Thymus (tissue), 11 donors: ENCODE measurements around the gene ST6GALNAC6. TPM values are rescaled to one million over a fixed set of nuclear protein-coding genes. Genes with fewer than 3 reads are reported as not detected.

Source experiments
- DNase-seq, 9 donors: peaks; one replicate each; pipeline ENCODE4 v3.0.0-alpha.2; 2013; ENCODE audit warnings: low spot score in 9 of 9, low read depth in 6 of 9, missing footprints in 1 of 9
- H3K27ac ChIP-seq, 2 donors: one replicate each; pipeline ENCODE4 v1.5.1; 2013; ENCODE audit warnings: control low read depth in 1 of 2, low read depth in 1 of 2, low read length in 1 of 2, mild to moderate bottlenecking in 1 of 2, moderate library complexity in 1 of 2
- H3K27me3 ChIP-seq, 2 donors: one replicate each; pipeline ENCODE4 v1.5.1; 2013; ENCODE audit warnings: low read length in 1 of 2; ENCODE audit not compliant: control insufficient read depth in 2 of 2, insufficient read depth in 1 of 2
- H3K36me3 ChIP-seq, 2 donors: one replicate each; pipeline ENCODE4 v1.5.1; 2013; ENCODE audit warnings: low read length in 1 of 2, mild to moderate bottlenecking in 1 of 2, moderate library complexity in 1 of 2; ENCODE audit not compliant: control insufficient read depth in 2 of 2, insufficient read depth in 2 of 2
- H3K4me1 ChIP-seq, 2 donors: one replicate each; pipeline ENCODE4 v1.5.1; 2013; ENCODE audit warnings: low read length in 2 of 2; ENCODE audit not compliant: control insufficient read depth in 2 of 2, insufficient read depth in 2 of 2
- H3K4me3 ChIP-seq, 2 donors: one replicate each; pipeline ENCODE4 v1.5.1; 2013; ENCODE audit warnings: low read length in 2 of 2, control low read depth in 1 of 2, mild to moderate bottlenecking in 1 of 2
- H3K9me3 ChIP-seq, 2 donors: one replicate each; pipeline ENCODE4 v1.5.1; 2013; ENCODE audit warnings: low read length in 1 of 2, mild to moderate bottlenecking in 1 of 2; ENCODE audit not compliant: control insufficient read depth in 2 of 2, insufficient read depth in 1 of 2
- WGBS: extraction: QIAGEN DNeasy Blood & Tissue Kit; methylation state at CpG from one replicate; pipeline ENCODE4 v1.1.7; 2013; 5-methylcytosine and 5-hydroxymethylcytosine counted together
- polyA plus RNA-seq: library from polyadenylated mRNA; stranded (reverse); fragments of 200-250 nt; gene quantifications from one replicate; pipeline ENCODE4 v1.2.3, GENCODE V29; 2013
- total RNA-seq: library from RNA; stranded (reverse); fragments of 120-200 nt; gene quantifications from one replicate; pipeline ENCODE4 v1.2.4, GENCODE V29; 2013
- donor health status: healthy.

Gene ST6GALNAC6
- total and polyA plus RNA-seq, 2 donors: 16.2 to 42.8 TPM

- no peak for DNase-seq
- H3K9me3 ChIP-seq: peaks cover 0 to 30% of the 10 kb centered on the region in 2 donors
- H3K36me3 ChIP-seq: no peaks in the 10 kb centered on the region
- H3K4me1 ChIP-seq: peaks cover 16 to 38% of the 10 kb centered on the region in 2 donors
- 29% methylated on average over 24 of the region's 24 CpGs for WGBS
- H3K27me3 ChIP-seq: peaks cover 40 to 87% of the 10 kb centered on the region in 2 donors
- no peak overlapping the region for H3K4me3 ChIP-seq
- no peak overlapping the region for H3K27ac ChIP-seq
These were observed 28.7 kb upstream of the ST6GALNAC6 start for GRCh38 chr9:127927988-127928675.

GRCh38 chr9:127927201-127927987, 28.0 kb upstream of the ST6GALNAC6 start:
- peaks cover 16 to 38% of the 10 kb centered on the region in 2 donors for H3K4me1 ChIP-seq
- 4% methylated on average over 56 of the region's 56 CpGs for WGBS
- H3K27ac ChIP-seq: no peak overlapping the region

GRCh38 chr9:127926906-127927200, 27.4 kb upstream of the ST6GALNAC6 start:
- 13% methylated on average over 19 of the region's 19 CpGs for WGBS
- DNase-seq: no peak
- Histone ChIP-seq H3K27me3 (peaks cover 44 to 98% of the 10 kb centered on the region in 2 donors), H3K27ac (no peak overlapping the region), H3K36me3 (no peaks in the 10 kb centered on the region), H3K4me3 (peak overlapping the region in 1 of 2 donors; percentile 35), H3K4me1 (peaks cover 17 to 40% of the 10 kb centered on the region in 2 donors), H3K9me3 (peaks cover 0 to 30% of the 10 kb centered on the region in 2 donors)

More at GRCh38 chr9:127927201-127927987, 28.0 kb upstream of the ST6GALNAC6 start:
- Histone ChIP-seq H3K9me3 (peaks cover 0 to 30% of the 10 kb centered on the region in 2 donors), H3K36me3 (no peaks in the 10 kb centered on the region), H3K4me3 (peak overlapping the region in 1 of 2 donors; percentile 35), H3K27me3 (peaks cover 40 to 92% of the 10 kb centered on the region in 2 donors)
- DNase-seq: no peak

- Histone ChIP-seq H3K4me3 (no peak overlapping the region), H3K4me1 (peaks cover 21 to 41% of the 10 kb centered on the region in 2 donors), H3K9me3 (peaks cover 0 to 30% of the 10 kb centered on the region in 2 donors), H3K27ac (no peak overlapping the region), H3K27me3 (peaks cover 46 to 94% of the 10 kb centered on the region in 2 donors), H3K36me3 (no peaks in the 10 kb centered on the region)
- no peak for DNase-seq
- 80% methylated on average over 14 of the region's 14 CpGs for WGBS
These were observed 26.8 kb upstream of the ST6GALNAC6 start for GRCh38 chr9:127925959-127926905.

GRCh38 chr9:127924736-127925444, 25.5 kb upstream of the ST6GALNAC6 start:
- H3K4me1 ChIP-seq: peaks cover 10 to 30% of the 10 kb centered on the region in 2 donors
- peaks cover 38 to 81% of the 10 kb centered on the region in 2 donors for H3K27me3 ChIP-seq
- DNase-seq: no peak
- no peak overlapping the region for H3K4me3 ChIP-seq
- peaks cover 0 to 30% of the 10 kb centered on the region in 2 donors for H3K9me3 ChIP-seq
- H3K36me3 ChIP-seq: no peaks in the 10 kb centered on the region
- 94% methylated on average over 22 of the region's 22 CpGs for WGBS
- no peak overlapping the region for H3K27ac ChIP-seq

- Histone ChIP-seq H3K36me3 (no peaks in the 10 kb centered on the region), H3K9me3 (peaks cover 0 to 24% of the 10 kb centered on the region in 2 donors), H3K4me3 (no peak overlapping the region), H3K4me1 (peaks cover 10 to 32% of the 10 kb centered on the region in 2 donors), H3K27me3 (peaks cover 37 to 70% of the 10 kb centered on the region in 2 donors), H3K27ac (no peak overlapping the region)
- no peak for DNase-seq
- WGBS: 92% methylated on average over 8 of the region's 8 CpGs
These were observed 24.4 kb upstream of the ST6GALNAC6 start for GRCh38 chr9:127923771-127924170.

GRCh38 chr9:127923046-127923445, 23.6 kb upstream of the ST6GALNAC6 start:
- WGBS: 80% methylated on average over 6 of the region's 6 CpGs
- Histone ChIP-seq H3K27ac (no peak overlapping the region), H3K4me3 (no peak overlapping the region), H3K27me3 (peaks cover 30 to 62% of the 10 kb centered on the region in 2 donors), H3K9me3 (peaks cover 0 to 20% of the 10 kb centered on the region in 2 donors), H3K4me1 (peaks cover 11 to 35% of the 10 kb centered on the region in 2 donors), H3K36me3 (no peaks in the 10 kb centered on the region)
- no peak for DNase-seq

GRCh38 chr9:127921557-127922120, 22.2 kb upstream of the ST6GALNAC6 start:
- Histone ChIP-seq H3K27ac (no peak overlapping the region), H3K4me3 (peak overlapping the region in 1 of 2 donors; percentile 22), H3K4me1 (peaks cover 17 to 34% of the 10 kb centered on the region in 2 donors), H3K9me3 (peaks cover 0 to 8% of the 10 kb centered on the region in 2 donors), H3K36me3 (no peaks in the 10 kb centered on the region), H3K27me3 (peaks cover 16 to 48% of the 10 kb centered on the region in 2 donors)
- DNase-seq: peak in 2 of 9 donors; percentile 72 to 81
- WGBS: 12% methylated on average over 45 of the region's 45 CpGs
